ENCODE measurements around the gene GRIN2C.

Gene GRIN2C

GRCh38 chr17:74892013-74892841 lies 32.5 kb upstream of the GRIN2C start:
- H3K4me3 ChIP-seq (ENCODE audit: low read depth, low read length), result no peak overlapping the region
- no peak for DNase-seq (ENCODE audit: low read depth)
- TF ChIP-seq CTCF (conservative IDR thresholded peaks at IDR 0.05; ENCODE audit: low read depth, low read length), result no peak

GRCh38 chr17:74890554-74890953 lies 30.9 kb upstream of the GRIN2C start:
- no peak for TF ChIP-seq CTCF (conservative IDR thresholded peaks at IDR 0.05; ENCODE audit: low read depth, low read length)
- no peak overlapping the region for H3K4me3 ChIP-seq (ENCODE audit: low read depth, low read length)
- no peak for DNase-seq (ENCODE audit: low read depth)

- DNase-seq (ENCODE audit: low read depth), result no peak
- no peak overlapping the region for H3K4me3 ChIP-seq (ENCODE audit: low read depth, low read length)
- TF ChIP-seq CTCF (conservative IDR thresholded peaks at IDR 0.05; ENCODE audit: low read depth, low read length), result no peak
These were observed 28.8 kb upstream of the GRIN2C start for GRCh38 chr17:74888469-74888868.

GRCh38 chr17:74883241-74883745 lies 23.6 kb upstream of the GRIN2C start:
- H3K4me3 ChIP-seq (ENCODE audit: low read depth, low read length), result no peak overlapping the region
- no peak for TF ChIP-seq CTCF (conservative IDR thresholded peaks at IDR 0.05; ENCODE audit: low read depth, low read length)
- DNase-seq (ENCODE audit: low read depth), result peak; percentile 26

GRCh38 chr17:74882517-74883240 lies 23.0 kb upstream of the GRIN2C start:
- H3K4me3 ChIP-seq (ENCODE audit: low read depth, low read length), result no peak overlapping the region
- TF ChIP-seq CTCF (conservative IDR thresholded peaks at IDR 0.05; ENCODE audit: low read depth, low read length), result no peak
- DNase-seq (ENCODE audit: low read depth), result no peak

- H3K4me3 ChIP-seq (ENCODE audit: low read depth, low read length), result no peak overlapping the region
- no peak for TF ChIP-seq CTCF (conservative IDR thresholded peaks at IDR 0.05; ENCODE audit: low read depth, low read length)
- DNase-seq (ENCODE audit: low read depth), result no peak
These were observed 21.4 kb upstream of the GRIN2C start for GRCh38 chr17:74881073-74881472.
